Fibroblast of lung (primary cell): Measurements from ENCODE around the gene LRRC8C. TPM values are rescaled to one million over a fixed set of nuclear protein-coding genes. Genes with fewer than 3 reads are reported as not detected.

Experiments
- DNase-seq, 2 donors: peaks; one replicate each; pipeline versions ENCODE4 v3.0.0 to v3.0.0-alpha.2; 2010; ENCODE audit warnings: low read depth in 2 of 2
- H2AFZ ChIP-seq: 2 replicates; pipeline ENCODE4 v1.5.1; 2012; ENCODE audit warnings: low read length, control low read depth, inconsistent platforms
- H3K27ac ChIP-seq: 2 replicates; pipeline ENCODE4 v1.5.1; 2011; ENCODE audit warnings: low read length, control low read depth; ENCODE audit not compliant: insufficient read depth
- H3K27me3 ChIP-seq: 2 replicates; pipeline ENCODE4 v1.5.1; 2011; ENCODE audit warnings: mild to moderate bottlenecking, low read length; ENCODE audit not compliant: control insufficient read depth, insufficient read depth
- H3K36me3 ChIP-seq: 2 replicates; pipeline ENCODE4 v1.5.1; 2011; ENCODE audit warnings: low read length; ENCODE audit not compliant: control insufficient read depth, insufficient read depth
- H3K4me1 ChIP-seq: 2 replicates; pipeline ENCODE4 v1.5.1; 2011; ENCODE audit warnings: low read length; ENCODE audit not compliant: control insufficient read depth, insufficient read depth; ENCODE audit errors: extremely low read depth
- H3K4me2 ChIP-seq: 2 replicates; pipeline ENCODE4 v1.5.1; 2011; ENCODE audit warnings: low read length, control low read depth; ENCODE audit not compliant: insufficient read depth; ENCODE audit errors: extremely low read depth
- H3K4me3 ChIP-seq, 4 experiments: fragments of 200-600 bp in 1 of 4; sonication (generic) in 1 of 4; replicated peaks in 1 of 4; 2 replicates each; pipeline ENCODE4 v1.5.1; 2011 to 2016; ENCODE audit warnings: low read length in 4 of 4, low read depth in 3 of 4, mild to moderate bottlenecking in 3 of 4, control low read depth in 2 of 4, inconsistent platforms in 1 of 4, mixed read lengths in 1 of 4; ENCODE audit not compliant: insufficient read depth in 1 of 4; ENCODE audit errors: control extremely low read depth in 1 of 4
- H3K79me2 ChIP-seq: 2 replicates; pipeline ENCODE4 v1.5.1; 2012; ENCODE audit warnings: mild to moderate bottlenecking, low read length, inconsistent platforms; ENCODE audit not compliant: control insufficient read depth, insufficient read depth
- H3K9ac ChIP-seq: 2 replicates; pipeline ENCODE4 v1.5.1; 2011; ENCODE audit warnings: mild to moderate bottlenecking, low read length, control low read depth; ENCODE audit not compliant: insufficient read depth
- H3K9me3 ChIP-seq: 2 replicates; pipeline ENCODE4 v1.5.1; 2012; ENCODE audit warnings: low read depth, low read length; ENCODE audit not compliant: control insufficient read depth, insufficient read depth
- H4K20me1 ChIP-seq: 2 replicates; pipeline ENCODE4 v1.5.1; 2011; ENCODE audit warnings: low read length; ENCODE audit not compliant: control insufficient read depth, insufficient read depth; ENCODE audit errors: extremely low read depth
- CTCF ChIP-seq, 2 donors: IDR thresholded peaks in 1 of 2; conservative IDR thresholded peaks in 1 of 2; 1 replicate in 1 of 2; 2 replicates in 1 of 2; pipeline ENCODE4 v1.5.1; 2011 to 2012; ENCODE audit warnings: low read length in 2 of 2, control low read depth in 1 of 2, inconsistent platforms in 1 of 2, low read depth in 1 of 2, mild to moderate bottlenecking in 1 of 2
- EZH2 ChIP-seq: IDR thresholded peaks from 2 replicates; pipeline ENCODE4 v1.5.1; 2012; ENCODE audit warnings: low read length, control low read depth, mild to moderate bottlenecking; ENCODE audit errors: missing control alignments
- polyA plus RNA-seq, 2 donors: library from polyadenylated mRNA; depleted of rRNA in 1 of 2; stranded (reverse) in 1 of 2; unstranded in 1 of 2; fragments of >200 nt; gene quantifications; 2 replicates each; pipeline ENCODE4 v1.2.1, GENCODE V29; 2011 to 2012; ENCODE audit warnings: missing spikeins in 1 of 2
- total RNA-seq: library from RNA; depleted of rRNA; stranded (reverse); fragments of >200 nt; gene quantifications from 2 replicates; pipeline ENCODE4 v1.2.1, GENCODE V29; 2014

The LRRC8C gene
- total and polyA plus RNA-seq, 2 donors (not counting 1 experiment from before 2014, with no cell fraction given) = 5.4 to 13.2 TPM

- H3K9me3 ChIP-seq = no peaks in the 10 kb centered on the region
- H4K20me1 ChIP-seq = no peaks in the 10 kb centered on the region
- TF ChIP-seq CTCF (conservative IDR thresholded peaks at IDR 0.05 in 1 of 2, IDR thresholded peaks at IDR 0.05 in 1 of 2; ENCODE audit: low read depth in 1 of 2, low read length in 2 of 2) (no peak), EZH2 (no peak)
- H3K4me3 ChIP-seq = no peak overlapping the region
- no peaks in the 10 kb centered on the region for H3K4me1 ChIP-seq
- peak in 1 of 2 donors; percentile 77 for DNase-seq
- H3K4me2 ChIP-seq = no peak overlapping the region
- no peaks in the 10 kb centered on the region for H3K27me3 ChIP-seq
- no peaks in the 10 kb centered on the region for H3K79me2 ChIP-seq
- no peaks in the 10 kb centered on the region for H3K36me3 ChIP-seq
- no peak overlapping the region for H3K27ac ChIP-seq
- H2AFZ ChIP-seq = no peak overlapping the region
- H3K9ac ChIP-seq = no peak overlapping the region
These were observed 106.3 kb downstream of the LRRC8C start for GRCh38 chr1:89739013-89739843.

- no peak overlapping the region for H2AFZ ChIP-seq
- no peaks in the 10 kb centered on the region for H4K20me1 ChIP-seq
- no peaks in the 10 kb centered on the region for H3K9me3 ChIP-seq
- H3K27ac ChIP-seq = no peak overlapping the region
- no peak for DNase-seq
- H3K4me2 ChIP-seq = no peak overlapping the region
- no peaks in the 10 kb centered on the region for H3K79me2 ChIP-seq
- H3K4me3 ChIP-seq = no peak overlapping the region
- H3K27me3 ChIP-seq = no peaks in the 10 kb centered on the region
- no peaks in the 10 kb centered on the region for H3K36me3 ChIP-seq
- H3K9ac ChIP-seq = no peak overlapping the region
- no peaks in the 10 kb centered on the region for H3K4me1 ChIP-seq
- no peak for TF ChIP-seq CTCF (conservative IDR thresholded peaks at IDR 0.05 in 1 of 2, IDR thresholded peaks at IDR 0.05 in 1 of 2; ENCODE audit: low read depth in 1 of 2, low read length in 2 of 2)
- TF ChIP-seq EZH2 = no peak
These were observed 106.9 kb downstream of the LRRC8C start for GRCh38 chr1:89739844-89740216.

- Histone ChIP-seq H3K4me3 (no peak overlapping the region), H3K9ac (no peak overlapping the region), H3K4me2 (no peak overlapping the region), H3K36me3 (no peaks in the 10 kb centered on the region), H3K9me3 (no peaks in the 10 kb centered on the region), H3K27me3 (no peaks in the 10 kb centered on the region), H3K27ac (no peak overlapping the region), H3K79me2 (no peaks in the 10 kb centered on the region), H2AFZ (no peak overlapping the region), H3K4me1 (no peaks in the 10 kb centered on the region), H4K20me1 (no peaks in the 10 kb centered on the region)
- peak in 1 of 2 donors; percentile 57 for DNase-seq
- no peak for TF ChIP-seq CTCF (conservative IDR thresholded peaks at IDR 0.05 in 1 of 2, IDR thresholded peaks at IDR 0.05 in 1 of 2; ENCODE audit: low read depth in 1 of 2, low read length in 2 of 2)
- TF ChIP-seq EZH2 = no peak
These were observed 110.9 kb downstream of the LRRC8C start for GRCh38 chr1:89743788-89744187.
